Heart left ventricle (tissue), 13 donors: Measurements from ENCODE around the gene ARHGEF28.

Source experiments
- CTCF ChIP-seq, 12 donors: fragments of 200-600 bp; sonication (generic) in 4 of 12; IDR thresholded peaks; one replicate each; pipeline versions ENCODE4 v1.5.0 to v1.8.0; 2018 to 2022; ENCODE audit warnings: antibody characterized with exemption in 12 of 12, mild to moderate bottlenecking in 5 of 12
- POLR2A ChIP-seq, 2 donors: fragments of 450-650 bp; IDR thresholded peaks; one replicate each; pipeline ENCODE4 v1.6.1; 2017; ENCODE audit warnings: antibody characterized with exemption in 2 of 2, mild to moderate bottlenecking in 2 of 2, moderate library complexity in 2 of 2
- donor health status: ischemic (EF 13 %, LVEDD 7.1; RV severe dilation, severe dysfunction).
- donor health status: DM: no; HTN: yes; CAD: no.
- donor health status: DM: no; HTN: no; CAD: no.
- donor health status: ischemic (EF 25% LVEDD 6.9; RV normal size, moderate dysfunction).
- donor health status: ischemic (EF 25% LVEDD 5.7; RV mildly dilated, moderate dysfunction).
- donor health status: ischemic (EF 35%, LVEDD 5.7; RV mildly dilated, moderate dysfunction).
- donor health status: nonischemic (EF 11% LVEDD 7.7; RV severe dilation, severe dysfunction).
- donor health status: DM: yes; HTN: yes; CAD: no.
- donor health status: PGD.
- donor health status: ischemic (EF 29% LVEDD 5.4; RV normal size, mild dysfunction).
- donor health status: nonischemic (EF 23%, LVEDD 6.1; RV moderate dilation, normal function).

- TF ChIP-seq CTCF (IDR thresholded peaks at IDR 0.05): no peak
- TF ChIP-seq POLR2A (IDR thresholded peaks at IDR 0.05): no peak
These were observed 48.6 kb downstream of the ARHGEF28 start for GRCh38 chr5:73674669-73675004.
